ENCODE measurements around the gene ACSM2A. TPM values are rescaled to one million over a fixed set of nuclear protein-coding genes. Genes with fewer than 3 reads are reported as not detected.

ACSM2A gene
- total and polyA plus RNA-seq, 9 of the 15 experiments (the other 6 are each of a cell fraction or from before 2014, with no cell fraction given) = 0.09 TPM; not detected in 8

DNA sequence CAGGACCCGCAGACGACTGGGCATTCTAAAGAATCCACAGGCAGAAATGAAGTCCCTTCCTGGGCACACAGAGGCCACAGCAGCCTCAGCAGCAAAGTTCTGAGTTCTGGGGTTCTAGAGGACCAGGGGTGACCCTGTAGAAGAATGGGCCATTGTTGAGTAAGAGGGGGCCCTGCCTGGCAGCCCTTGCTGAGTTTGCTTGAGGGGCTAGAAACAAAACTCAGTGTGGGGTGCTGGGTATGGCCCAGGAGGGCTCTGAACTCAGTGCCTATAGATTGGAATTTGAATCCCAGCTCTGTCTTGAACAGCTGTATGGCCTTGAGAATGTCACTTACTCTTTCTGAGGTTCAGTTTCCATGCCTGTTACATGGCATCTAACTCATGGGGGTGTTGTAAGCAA, 46.7 kb upstream of the ACSM2A start, which contains the start of gene PDILT:
Gene PDILT (minus strand): TSS at position 101 of the 400 bp plus-strand sequence. CDS start 5,437 bp downstream, outside the sequence.
- TF ChIP-seq JUNB (CRISPR knock-in tag; conservative IDR thresholded peaks at IDR 0.05) (no peak), CTBP1 (IDR thresholded peaks at IDR 0.05; ENCODE audit: borderline replicate concordance) (no peak), U2AF1 (optimal IDR thresholded peaks at IDR 0.05; ENCODE audit: low read depth, low read length) (no peak), SIN3B (IDR thresholded peaks at IDR 0.05; ENCODE audit: low read depth) (no peak), NFYB (IDR thresholded peaks at IDR 0.05; ENCODE audit: extremely low read depth, insufficient read length) (no peak), RAD21 (CRISPR knock-in tag; conservative IDR thresholded peaks at IDR 0.05 in 1 of 2, IDR thresholded peaks at IDR 0.05 in 1 of 2) (no peak), TAF15 (IDR thresholded peaks at IDR 0.05; ENCODE audit: low read depth, low read length) (no peak)
- TF ChIP-seq, protein P1, sequence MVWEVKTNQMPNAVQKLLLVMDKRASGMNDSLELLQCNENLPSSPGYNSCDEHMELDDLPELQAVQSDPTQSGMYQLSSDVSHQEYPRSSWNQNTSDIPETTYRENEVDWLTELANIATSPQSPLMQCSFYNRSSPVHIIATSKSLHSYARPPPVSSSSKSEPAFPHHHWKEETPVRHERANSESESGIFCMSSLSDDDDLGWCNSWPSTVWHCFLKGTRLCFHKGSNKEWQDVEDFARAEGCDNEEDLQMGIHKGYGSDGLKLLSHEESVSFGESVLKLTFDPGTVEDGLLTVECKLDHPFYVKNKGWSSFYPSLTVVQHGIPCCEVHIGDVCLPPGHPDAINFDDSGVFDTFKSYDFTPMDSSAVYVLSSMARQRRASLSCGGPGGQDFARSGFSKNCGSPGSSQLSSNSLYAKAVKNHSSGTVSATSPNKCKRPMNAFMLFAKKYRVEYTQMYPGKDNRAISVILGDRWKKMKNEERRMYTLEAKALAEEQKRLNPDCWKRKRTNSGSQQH (CRISPR knock-in tag; IDR thresholded peaks at IDR 0.05) = no peak
- TF ChIP-seq, protein P2, sequence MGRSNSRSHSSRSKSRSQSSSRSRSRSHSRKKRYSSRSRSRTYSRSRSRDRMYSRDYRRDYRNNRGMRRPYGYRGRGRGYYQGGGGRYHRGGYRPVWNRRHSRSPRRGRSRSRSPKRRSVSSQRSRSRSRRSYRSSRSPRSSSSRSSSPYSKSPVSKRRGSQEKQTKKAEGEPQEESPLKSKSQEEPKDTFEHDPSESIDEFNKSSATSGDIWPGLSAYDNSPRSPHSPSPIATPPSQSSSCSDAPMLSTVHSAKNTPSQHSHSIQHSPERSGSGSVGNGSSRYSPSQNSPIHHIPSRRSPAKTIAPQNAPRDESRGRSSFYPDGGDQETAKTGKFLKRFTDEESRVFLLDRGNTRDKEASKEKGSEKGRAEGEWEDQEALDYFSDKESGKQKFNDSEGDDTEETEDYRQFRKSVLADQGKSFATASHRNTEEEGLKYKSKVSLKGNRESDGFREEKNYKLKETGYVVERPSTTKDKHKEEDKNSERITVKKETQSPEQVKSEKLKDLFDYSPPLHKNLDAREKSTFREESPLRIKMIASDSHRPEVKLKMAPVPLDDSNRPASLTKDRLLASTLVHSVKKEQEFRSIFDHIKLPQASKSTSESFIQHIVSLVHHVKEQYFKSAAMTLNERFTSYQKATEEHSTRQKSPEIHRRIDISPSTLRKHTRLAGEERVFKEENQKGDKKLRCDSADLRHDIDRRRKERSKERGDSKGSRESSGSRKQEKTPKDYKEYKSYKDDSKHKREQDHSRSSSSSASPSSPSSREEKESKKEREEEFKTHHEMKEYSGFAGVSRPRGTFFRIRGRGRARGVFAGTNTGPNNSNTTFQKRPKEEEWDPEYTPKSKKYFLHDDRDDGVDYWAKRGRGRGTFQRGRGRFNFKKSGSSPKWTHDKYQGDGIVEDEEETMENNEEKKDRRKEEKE (IDR thresholded peaks at IDR 0.05; ENCODE audit: borderline replicate concordance in 1 of 2, control insufficient read depth in 1 of 2, low read depth in 2 of 2, low read length in 1 of 2) = no peak
- Histone ChIP-seq H2AFZ (ENCODE audit: low read depth, low read length) (no peak within 1 kb of the TSS), H3K27ac (ENCODE audit: extremely low read depth, low read depth, low read length) (no peak within 1 kb of the TSS), H3K27me3 (ENCODE audit: control insufficient read depth in 2 of 2, insufficient read depth in 2 of 2, low read length in 2 of 2) (peaks cover 2 to 26% of the 10 kb centered on the region in 2 experiments; a peak in 3 of 5 replicates), H3K4me2 (ENCODE audit: insufficient read depth, low read length) (no peak within 1 kb of the TSS), H3K79me2 (ENCODE audit: control insufficient read depth, insufficient read depth, low read length) (no peaks in the 10 kb centered on the region), H3K4me3 (no peak within 1 kb of the TSS), H3K36me3 (ENCODE audit: control insufficient read depth, insufficient read depth, low read length) (no peaks in the 10 kb centered on the region), H3K4me1 (replicated peaks in 1 of 2; ENCODE audit: control insufficient read depth in 2 of 2, insufficient read depth in 2 of 2, low read length in 2 of 2) (no peaks in the 10 kb centered on the region; a peak in 1 of 5 replicates), H3K9me1 (ENCODE audit: control insufficient read depth, insufficient read depth, low read length) (no peaks in the 10 kb centered on the region), H3K9ac (ENCODE audit: insufficient read depth in 1 of 2, low read depth in 2 of 2, low read length in 2 of 2) (no peak within 1 kb of the TSS), H3K9me3 (replicated peaks; ENCODE audit: control insufficient read depth, insufficient read depth, low read depth, low read length) (no peaks in the 10 kb centered on the region), H4K20me1 (replicated peaks; ENCODE audit: control insufficient read depth, insufficient read depth, low read length) (no peaks in the 10 kb centered on the region)
- in situ Hi-C loops (cut with MboI) (no loop called here), intact Hi-C loops (cut with micrococcal nuclease) (no loop called here)
- no peak for ATAC-seq
- CTCF ChIA-PET (ENCODE audit: low intra/inter-chr PET ratio) = no interaction called here
- DNase-seq (ENCODE audit: extremely low read depth in 1 of 4, low spot score in 3 of 4) = no peak
- POLR2A ChIA-PET = no interaction called here
- no TSS peak for BruUV-seq (replicated peaks)
- FAIRE-seq = no peak
- WGBS (ENCODE audit: insufficient coverage, low coverage, missing lambda C conversion rate) = no CpG with 5 or more reads among the region's 2 CpGs

All from K562 (cell line).